ENCODE results near the gene BRD4. TPM values are rescaled to one million over a fixed set of nuclear protein-coding genes. Genes with fewer than 3 reads are reported as not detected.

The BRD4 gene
- total RNA-seq, 2 experiments from 2014 or later = 104 to 109 TPM

DNA sequence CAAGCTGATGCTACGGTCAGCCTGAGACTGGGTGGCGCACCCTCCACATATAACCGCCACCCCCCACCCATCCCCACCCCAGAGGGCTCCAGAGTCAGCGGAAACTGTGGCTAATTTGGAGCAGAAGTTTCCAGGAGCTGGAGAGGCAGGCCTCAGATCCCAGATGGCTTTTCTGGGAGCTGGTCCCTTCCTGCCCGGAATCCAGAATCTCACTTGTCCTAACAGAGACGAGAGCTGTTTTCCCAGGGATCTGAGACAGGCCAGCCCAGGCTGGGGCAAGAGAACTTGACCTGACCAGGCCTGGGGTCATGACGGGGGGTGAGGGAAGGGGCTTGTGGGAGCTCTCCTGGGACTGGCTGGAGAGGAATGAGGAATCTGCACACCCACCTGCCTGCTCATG is 106.6 kb downstream of the BRD4 start:
- ChIA-PET CTCF (interaction anchor here (0.6 to 1.8 kb wide), 3 partner anchors 13 to 968 kb away, joined by 3 to 4 read pairs (median 3); no protein-coding TSS in a partner anchor), POLR2A (interaction anchor here (0.6 kb wide), 1 partner anchor 132 kb away, joined by 5 read pairs; no protein-coding TSS in a partner anchor)

GRCh38 chr19:15223649-15224361 is 108.5 kb downstream of the BRD4 start:
- ChIA-PET POLR2A (interaction anchor here (0.7 kb wide), 1 partner anchor 243 kb away, joined by 3 read pairs; no protein-coding TSS in a partner anchor), CTCF (interaction anchor here (0.6 to 1.8 kb wide), 2 partner anchors 331 to 332 kb away, joined by 3 to 6 read pairs; no protein-coding TSS in a partner anchor)

DNA sequence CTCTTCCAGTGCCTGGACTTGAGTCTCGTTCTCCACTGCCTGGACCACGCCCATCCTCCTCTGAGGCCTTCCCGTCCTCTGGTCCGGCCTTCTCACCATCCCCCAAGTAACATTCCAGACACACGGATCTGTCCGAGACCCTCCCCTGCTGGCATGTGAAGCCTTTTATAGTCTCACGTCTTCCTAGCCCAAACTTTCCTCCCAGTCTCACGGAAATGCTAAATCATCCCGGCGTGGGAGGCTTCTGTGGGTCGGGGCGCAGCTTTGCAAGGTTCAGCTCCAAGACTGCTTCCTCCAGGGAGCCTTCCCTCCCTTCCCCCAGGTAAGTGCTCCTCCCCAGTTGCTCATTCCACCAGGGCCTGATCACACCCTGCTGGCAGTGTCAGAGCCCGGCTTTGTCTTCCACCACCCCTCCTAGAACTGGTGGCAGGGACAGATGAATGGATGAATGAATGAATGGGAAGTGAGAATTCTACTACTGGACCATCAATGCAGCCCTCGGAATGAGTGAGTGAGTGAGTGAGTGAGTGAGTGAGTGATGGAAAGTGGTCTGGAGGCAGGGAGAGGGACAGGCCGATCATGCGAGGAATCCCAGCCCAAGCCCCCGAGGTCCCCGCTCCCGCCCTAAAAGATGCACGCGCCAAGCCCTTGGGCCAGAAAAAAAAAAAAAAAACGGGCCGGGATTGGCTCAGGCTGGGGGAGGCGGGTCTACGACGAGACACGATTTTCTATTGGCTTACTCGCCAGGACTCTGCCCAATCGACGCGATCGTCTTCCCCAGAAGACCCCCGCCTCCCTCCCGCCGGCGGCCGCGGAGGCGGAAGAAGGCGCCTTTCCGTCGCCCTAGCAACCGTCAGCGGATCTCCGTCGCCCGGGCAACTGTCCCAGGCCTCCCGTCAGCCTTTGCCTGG is 109.3 kb downstream of the BRD4 start:
- ChIA-PET CTCF (no interaction called here), POLR2A (no interaction called here)

DNA sequence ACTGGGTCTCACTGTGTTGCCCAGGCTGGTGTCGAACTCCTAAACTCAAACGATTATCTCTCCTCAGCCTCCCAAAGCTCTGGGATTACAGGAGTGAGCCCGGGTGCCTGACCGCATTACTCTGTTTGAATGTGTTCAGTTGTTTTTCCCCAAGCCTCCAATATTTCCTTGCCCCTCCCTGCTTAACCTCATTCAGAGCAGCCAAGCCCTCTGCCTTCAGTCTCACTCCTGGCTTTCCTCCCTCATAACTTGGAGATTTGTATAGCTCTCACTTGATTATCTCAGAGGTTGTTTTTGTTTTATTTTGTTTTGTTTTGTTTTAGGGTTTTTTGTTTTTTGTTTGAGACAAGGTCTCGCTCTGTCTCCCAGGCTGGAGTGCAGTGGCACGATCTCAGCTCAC is 111.5 kb downstream of the BRD4 start:
- ChIA-PET POLR2A (no interaction called here), CTCF (interaction anchor here (1.2 kb wide), 1 partner anchor 120 kb away, joined by 4 read pairs; no protein-coding TSS in a partner anchor)

GRCh38 chr19:15218501-15218900 is 113.8 kb downstream of the BRD4 start:
- CTCF ChIA-PET = no interaction called here
- POLR2A ChIA-PET = no interaction called here

- ChIA-PET POLR2A (no interaction called here), CTCF (interaction anchor here (0.5 to 0.7 kb wide), 3 partner anchors 8 to 143 kb away, joined by 3 to 4 read pairs (median 4); no protein-coding TSS in a partner anchor)
Measured at GRCh38 chr19:15216363-15216762, 116.0 kb downstream of the BRD4 start.

- CTCF ChIA-PET = no interaction called here
- POLR2A ChIA-PET = no interaction called here
Measured at GRCh38 chr19:15213715-15214381, 118.5 kb downstream of the BRD4 start.

DNA sequence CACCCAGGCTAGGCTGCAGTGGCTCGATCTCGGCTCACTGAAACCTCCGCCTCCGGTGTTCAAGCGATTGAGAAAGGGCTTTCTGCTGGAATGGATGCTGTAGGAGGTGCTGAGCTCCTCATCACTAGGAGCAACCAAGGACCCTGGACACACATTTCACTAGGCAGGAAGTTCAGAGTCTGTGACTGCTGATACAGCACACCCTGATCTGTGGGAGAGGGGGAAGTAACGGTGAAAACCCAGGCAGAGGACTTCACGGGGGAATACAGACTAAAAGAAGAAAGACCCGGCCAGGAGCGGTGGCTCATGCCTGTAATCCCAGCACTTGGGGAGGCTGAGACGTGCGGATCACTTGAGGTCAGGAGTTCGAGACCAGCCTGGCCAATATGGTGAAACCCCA is 119.6 kb downstream of the BRD4 start:
- CTCF ChIA-PET = interaction anchor here (0.6 kb wide), 1 partner anchor 426 kb away, joined by 3 read pairs; no protein-coding TSS in a partner anchor
- POLR2A ChIA-PET = no interaction called here

- POLR2A ChIA-PET = no interaction called here
- CTCF ChIA-PET = no interaction called here
Measured at GRCh38 chr19:15210323-15210781, 122.0 kb downstream of the BRD4 start.

- ChIA-PET POLR2A (no interaction called here), CTCF (no interaction called here)
Measured at GRCh38 chr19:15201374-15202023, 130.8 kb downstream of the BRD4 start.

DNA sequence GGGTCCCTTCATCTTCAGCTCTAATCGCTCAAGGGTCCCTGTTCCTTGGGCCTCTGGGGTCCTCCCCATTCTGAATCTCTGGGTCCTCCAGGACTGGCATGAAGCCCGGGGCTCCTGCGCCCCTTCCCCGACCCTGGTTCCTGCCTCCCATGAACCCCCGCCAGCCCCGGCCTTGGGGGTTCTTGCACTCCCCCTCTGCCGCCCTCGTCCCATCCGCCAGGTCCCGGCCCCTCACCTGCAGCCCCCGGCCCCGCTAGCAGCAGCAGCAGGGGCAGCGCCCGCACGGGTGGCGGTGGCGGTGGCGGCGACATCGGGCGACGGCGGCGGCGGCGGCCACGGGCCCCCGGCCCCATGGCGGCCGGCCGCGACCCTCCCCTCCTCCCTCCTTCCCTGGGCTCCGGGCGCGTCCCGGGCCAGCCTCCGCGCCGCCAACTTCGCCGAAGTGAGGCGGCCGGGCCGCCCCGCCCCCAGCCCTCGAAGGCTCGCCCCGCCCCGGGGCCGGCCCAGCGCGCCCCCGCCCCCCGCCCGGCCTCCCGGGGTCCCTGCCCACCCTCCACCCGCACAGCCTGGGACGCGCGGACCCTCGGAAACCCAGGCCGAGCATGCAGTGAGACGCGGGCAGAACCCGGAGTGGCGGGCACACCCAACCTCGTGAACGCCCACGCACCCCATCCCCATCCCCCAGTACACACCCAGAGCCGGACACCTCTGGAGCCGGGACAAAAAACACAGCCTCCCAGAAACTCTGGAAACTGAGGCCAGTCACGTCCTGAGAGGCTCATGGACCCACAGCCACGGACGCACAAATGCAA is 131.6 kb downstream of the BRD4 start, which contains the start of gene NOTCH3:
Gene NOTCH3, minus strand, starts transcription at position 443 of the 812 bp plus-strand sequence. Its CDS starts 90 bp downstream, at position 353.
- CTCF ChIA-PET = no interaction called here
- POLR2A ChIA-PET = no interaction called here

DNA sequence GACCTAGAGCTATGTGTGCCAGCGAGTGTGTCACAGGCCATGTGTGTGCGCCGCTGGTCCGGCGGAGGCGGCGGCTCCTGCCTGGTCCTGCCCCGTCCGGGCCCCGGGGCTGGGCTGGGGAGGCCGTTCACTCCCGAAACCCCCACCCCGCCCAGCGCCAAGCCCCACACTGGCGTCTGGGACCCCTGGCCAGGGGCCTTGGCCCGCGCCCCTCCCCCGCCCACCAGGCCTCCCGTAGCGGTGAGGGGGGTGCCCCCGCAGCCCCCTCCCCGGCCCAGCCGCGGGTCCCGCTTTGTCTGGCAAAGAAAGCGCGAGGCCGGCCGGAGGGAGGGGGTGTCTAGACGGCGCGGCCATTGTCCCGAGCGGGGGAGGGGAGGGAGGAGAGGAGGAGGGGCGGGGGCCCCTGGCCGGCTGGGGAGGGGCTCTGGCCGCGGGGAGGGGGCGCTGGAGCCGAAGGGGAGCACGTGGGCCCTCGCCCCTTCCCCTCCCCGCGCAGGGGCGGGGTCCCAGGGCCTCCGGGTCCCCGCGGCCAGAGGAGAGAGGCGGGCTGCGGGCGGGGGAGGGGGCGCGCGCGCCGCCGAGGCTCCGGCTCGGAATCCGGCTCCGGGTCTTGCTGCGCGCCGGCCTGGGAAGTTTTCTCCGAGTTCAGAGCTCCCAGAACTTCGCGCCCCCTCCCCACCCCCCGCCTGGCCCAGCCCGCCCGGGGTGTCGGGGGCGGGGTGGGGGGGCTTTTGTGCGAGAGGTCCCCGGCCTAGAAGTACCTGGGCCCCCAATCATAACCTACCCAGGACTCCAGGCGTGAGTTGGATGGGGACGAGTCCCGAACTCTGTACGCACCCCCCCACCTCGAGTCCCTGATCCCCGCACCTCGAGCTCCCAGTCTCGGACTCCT is 132.4 kb downstream of the BRD4 start:
- CTCF ChIA-PET = no interaction called here

DNA sequence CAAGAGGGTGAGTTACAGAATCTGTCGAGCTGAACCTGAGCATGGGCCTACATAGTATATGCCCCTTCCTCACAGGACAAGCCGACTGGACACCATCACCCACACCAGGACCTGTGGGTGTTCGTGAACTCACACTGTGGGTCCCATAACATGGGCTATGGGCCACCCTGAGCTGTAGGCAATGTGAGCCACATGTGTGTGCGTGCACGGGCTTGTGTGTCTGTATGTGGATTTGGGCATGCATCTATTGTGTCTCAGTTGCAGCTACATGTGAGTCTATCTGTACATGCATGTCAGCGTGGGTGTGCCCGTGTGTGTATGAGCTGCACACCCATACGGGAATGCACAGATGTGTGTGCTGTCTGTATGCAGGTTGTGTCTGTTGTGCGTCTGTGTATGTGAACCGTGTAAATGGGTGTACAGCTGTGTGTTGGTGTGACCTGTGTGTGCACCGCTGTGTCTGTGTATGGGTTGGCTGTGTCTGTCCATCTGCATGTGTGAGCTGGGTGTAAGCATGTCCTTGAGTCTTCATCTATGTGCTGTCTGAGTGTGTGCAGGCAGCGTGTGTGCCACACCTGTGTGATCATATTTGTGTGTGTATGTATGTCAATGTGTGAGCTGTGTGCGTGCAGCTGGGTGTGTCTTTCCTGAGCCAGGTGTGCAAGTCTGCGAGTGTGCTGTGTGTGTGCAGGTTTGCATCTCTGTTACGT is 133.2 kb downstream of the BRD4 start:
- CTCF ChIA-PET = no interaction called here
- POLR2A ChIA-PET = no interaction called here

More for the DNA sequence above, 132.4 kb downstream of the BRD4 start:
- POLR2A ChIA-PET = no interaction called here

DNA sequence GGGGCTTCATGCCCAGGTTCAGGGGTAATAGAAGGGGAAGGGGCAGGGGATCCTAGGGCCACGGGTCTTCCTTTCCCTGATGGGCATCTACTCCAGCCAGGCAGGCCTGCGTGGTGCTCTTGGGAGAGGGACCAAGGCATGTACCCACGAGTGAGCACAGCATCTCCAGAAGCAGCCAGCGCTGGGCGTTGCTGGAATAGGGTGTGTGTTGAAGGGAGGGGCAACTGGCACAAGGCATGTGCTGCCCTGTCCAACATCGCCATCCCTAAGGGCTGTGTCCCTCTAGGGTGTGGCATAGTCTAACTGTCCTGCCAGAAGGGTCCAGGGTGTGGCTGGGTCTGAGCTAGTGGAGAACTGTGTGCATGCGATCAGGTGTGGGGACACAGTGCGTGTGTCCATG is 134.4 kb downstream of the BRD4 start:
- CTCF ChIA-PET = no interaction called here
- POLR2A ChIA-PET = no interaction called here

DNA sequence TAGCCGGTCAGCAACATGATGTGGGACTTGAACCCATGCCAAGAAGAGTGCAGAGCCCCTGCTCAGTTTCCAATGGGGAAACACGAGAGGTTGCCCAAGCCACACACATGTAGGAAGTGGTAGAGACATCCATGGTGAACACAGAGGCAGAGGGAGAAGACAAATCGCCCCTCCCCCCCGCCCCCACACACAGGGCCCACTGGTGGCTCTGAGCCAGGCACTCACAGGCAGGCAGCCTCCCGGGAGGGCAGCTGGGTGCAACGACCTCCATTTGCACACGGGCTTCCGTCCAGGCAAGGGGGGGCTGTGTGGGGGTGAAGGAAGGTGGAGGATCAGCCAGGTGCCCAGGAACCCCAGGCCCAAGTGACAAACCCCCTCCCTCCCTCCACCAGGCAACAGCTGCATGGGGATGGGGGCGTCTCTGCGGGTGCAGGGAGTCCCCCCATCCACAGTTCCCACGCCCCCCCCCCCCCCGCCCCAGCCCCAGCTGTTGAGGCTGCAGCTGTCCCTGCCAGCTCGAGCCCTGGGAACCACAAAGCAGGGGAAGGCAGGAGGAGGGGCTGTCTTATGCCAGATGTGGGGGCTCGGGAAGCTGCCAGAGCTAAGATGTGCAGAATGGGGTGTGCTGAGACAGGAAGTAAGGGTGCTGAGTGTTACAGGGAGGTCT is 134.9 kb downstream of the BRD4 start:
- POLR2A ChIA-PET = no interaction called here
- CTCF ChIA-PET = no interaction called here

DNA sequence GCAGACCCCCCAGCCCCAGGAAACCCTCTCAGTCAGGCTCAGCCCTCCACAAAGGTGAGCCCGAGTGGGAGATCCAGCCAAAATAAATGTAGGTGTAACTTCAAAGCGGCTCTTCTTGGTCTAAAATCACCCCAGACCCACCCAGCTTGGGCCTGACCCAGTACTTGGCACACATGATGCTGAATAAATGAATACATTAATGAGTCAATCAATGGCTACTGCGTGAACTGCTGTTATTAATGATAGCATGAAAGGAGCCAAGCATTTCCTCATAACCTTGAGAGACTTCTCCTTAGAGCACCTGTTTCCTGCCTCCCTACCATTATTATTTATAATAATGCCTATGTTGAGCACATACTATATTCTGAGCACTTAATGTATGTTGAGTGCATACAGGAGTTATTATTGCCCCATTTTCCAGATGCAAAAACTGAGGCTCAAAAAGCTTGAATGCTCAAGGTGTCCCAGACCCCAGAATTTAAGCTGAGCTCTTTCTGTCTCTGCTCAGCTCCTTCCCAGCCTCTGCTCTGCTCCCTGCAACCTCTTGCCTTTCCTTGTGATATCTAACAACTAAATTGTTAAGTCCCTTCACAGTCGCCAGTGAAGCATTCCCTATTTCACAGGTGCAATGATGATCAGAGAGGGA is 135.9 kb downstream of the BRD4 start:
- POLR2A ChIA-PET = interaction anchor here (0.5 kb wide), 2 partner anchors 12 to 105 kb away, joined by 4 to 6 read pairs; no protein-coding TSS in a partner anchor
- CTCF ChIA-PET = no interaction called here
